HCT116 (cell line): ENCODE measurements around the gene CACNA1C. TPM values are rescaled to one million over a fixed set of nuclear protein-coding genes. Genes with fewer than 3 reads are reported as not detected.

Experiments
- ATAC-seq: fragments of 200-7000 bp; cut with Tn5 transposase; 2 replicates; pipeline ENCODE4 v1.9.1; 2020; ENCODE audit warnings: mild to moderate bottlenecking, moderate library complexity
- BruUV-seq: library from RNA; stranded (reverse); fragments of 400-500 nt; replicated peaks from 2 replicates; lab custom pipeline; 2021; lab: Mats Ljungman, UMichigan
- CTCF ChIA-PET: fragments of 300-600 bp; sonication (Branson Sonifier 250); formaldehyde crosslinking; loops from one replicate; lab custom pipeline; 2021; ENCODE audit warnings: antibody characterized with exemption; lab: Charles Lee
- POLR2A ChIA-PET: fragments of 300-600, 350-600 bp; sonication (Branson Sonifier 250); formaldehyde crosslinking; loops from one replicate; lab custom pipeline; 2021; ENCODE audit warnings: antibody characterized with exemption; lab: Charles Lee
- RAD21 ChIA-PET, 2 experiments: fragments of 300-600 bp; sonication (Branson Sonifier 250); formaldehyde crosslinking; loops; one replicate each; lab custom pipeline; 2023; ENCODE audit warnings: low total read pairs in 2 of 2; ENCODE audit not compliant: uncharacterized antibody in 2 of 2, unreplicated experiment in 2 of 2, low non-redundant PET in 1 of 2; lab: Charles Lee
- DNase-seq: peaks from one replicate; pipeline ENCODE4 v3.0.0-alpha.2; 2010; ENCODE audit warnings: low read depth, low spot score
- H2AFZ ChIP-seq: fragments of 200-600 bp; shearing (Covaris generic), sonication (generic); 2 replicates; pipeline ENCODE4 v1.6.1; 2017; ENCODE audit warnings: low read depth, mixed run types, mixed read lengths, antibody characterized with exemption, low read length; ENCODE audit not compliant: poor library complexity, severe bottlenecking
- H3K27ac ChIP-seq: 2 replicates; pipeline ENCODE4 v1.5.1; 2012; ENCODE audit warnings: low read depth, low read length
- H3K27me3 ChIP-seq: fragments of 200-600 bp; sonication (generic); 2 replicates; pipeline ENCODE4 v1.6.1; 2016; ENCODE audit warnings: mixed run types, low read length, mixed read lengths; ENCODE audit not compliant: insufficient read depth
- H3K36me3 ChIP-seq, 2 experiments: fragments of 200-500 bp in 1 of 2; fragments of 200-600 bp in 1 of 2; sonication (Bioruptor generic) in 1 of 2; sonication (generic) in 1 of 2; 2 replicates each; pipeline versions ENCODE4 v1.5.1 to v1.6.1; 2014 to 2016; ENCODE audit warnings: low read length in 2 of 2, inconsistent platforms in 1 of 2, mixed read lengths in 1 of 2, mixed run types in 1 of 2; ENCODE audit not compliant: insufficient read depth in 2 of 2, control insufficient read depth in 1 of 2
- H3K4me1 ChIP-seq, 2 experiments: fragments of 200-600 bp in 1 of 2; sonication (generic) in 1 of 2; 2 replicates each; pipeline versions ENCODE4 v1.5.1 to v1.6.1; 2012 to 2017; ENCODE audit warnings: low read length in 2 of 2, inconsistent platforms in 1 of 2, mild to moderate bottlenecking in 1 of 2, mixed read lengths in 1 of 2, mixed run types in 1 of 2, moderate library complexity in 1 of 2; ENCODE audit not compliant: insufficient read depth in 2 of 2, control insufficient read depth in 1 of 2
- H3K4me2 ChIP-seq: fragments of 200-600 bp; sonication (generic); 2 replicates; pipeline ENCODE4 v1.6.1; 2017; ENCODE audit warnings: mixed run types, low read length, mixed read lengths
- H3K4me3 ChIP-seq, 2 experiments: fragments of 200-600 bp in 1 of 2; sonication (generic) in 1 of 2; replicated peaks in 1 of 2; 2 replicates each; pipeline ENCODE4 v1.5.1; 2011 to 2016; ENCODE audit warnings: low read length in 2 of 2, control low read depth in 1 of 2, low read depth in 1 of 2, mild to moderate bottlenecking in 1 of 2, mixed read lengths in 1 of 2, mixed run types in 1 of 2
- H3K79me2 ChIP-seq: fragments of 200-600 bp; sonication (generic); 2 replicates; pipeline ENCODE4 v1.6.1; 2017; ENCODE audit warnings: mild to moderate bottlenecking, mixed run types, low read length, moderate library complexity, mixed read lengths; ENCODE audit not compliant: insufficient read depth
- H3K9ac ChIP-seq: fragments of 200-600 bp; sonication (generic); 2 replicates; pipeline ENCODE4 v1.6.1; 2016; ENCODE audit warnings: low read length, mixed read lengths
- H3K9me2 ChIP-seq: fragments of 200-600 bp; sonication (generic), shearing (Covaris generic); 2 replicates; pipeline ENCODE4 v1.6.1; 2017; ENCODE audit warnings: mixed run types, mild to moderate bottlenecking, moderate library complexity; ENCODE audit not compliant: insufficient read depth
- H3K9me3 ChIP-seq, 2 experiments: fragments of 200-500 bp in 1 of 2; fragments of 200-600 bp in 1 of 2; sonication (Bioruptor generic) in 1 of 2; sonication (generic) in 1 of 2; 2 replicates each; pipeline ENCODE4 v1.6.1; 2014 to 2017; ENCODE audit warnings: low read length in 2 of 2, mixed read lengths in 2 of 2, inconsistent platforms in 1 of 2, low read depth in 1 of 2, mild to moderate bottlenecking in 1 of 2, mixed run types in 1 of 2, moderate library complexity in 1 of 2; ENCODE audit not compliant: control insufficient read depth in 1 of 2, insufficient read depth in 1 of 2
- H4K20me1 ChIP-seq: fragments of 200-600 bp; sonication (generic), shearing (Covaris generic); 2 replicates; pipeline ENCODE4 v1.6.1; 2017; ENCODE audit warnings: mixed run types, mild to moderate bottlenecking, moderate library complexity; ENCODE audit not compliant: insufficient read depth
- ELF1 ChIP-seq: IDR thresholded peaks from 2 replicates; pipeline ENCODE4 v1.6.1; 2012; ENCODE audit warnings: low read depth, borderline replicate concordance
- EZH2 ChIP-seq: fragments of 200-600 bp; sonication (generic); IDR thresholded peaks from 2 replicates; pipeline ENCODE4 v1.6.1; 2017; ENCODE audit warnings: antibody characterized with exemption, mixed run types
- EZH2phosphoT487 ChIP-seq: fragments of 200-600 bp; IDR thresholded peaks from 2 replicates; pipeline ENCODE4 v1.6.1; 2018; ENCODE audit warnings: antibody characterized with exemption, borderline replicate concordance
- SRF ChIP-seq: IDR thresholded peaks from 2 replicates; pipeline ENCODE4 v1.6.1; 2012; ENCODE audit warnings: low read depth
- intact Hi-C: fragments of 100-400 bp; cut with micrococcal nuclease; formaldehyde crosslinking; loops from 2 replicates; pipeline ENCODE4 v1.10.0; 2022
- total RNA-seq: library from RNA; stranded (reverse); gene quantifications from one replicate; pipeline ENCODE4 v1.2.1, GENCODE V29; 2021; ENCODE audit not compliant: unreplicated experiment
- TF ChIP-seq, protein P1 (sequence below): IDR thresholded peaks from 2 replicates; pipeline ENCODE4 v1.6.1; 2011; ENCODE audit warnings: mild to moderate bottlenecking, low read length, moderate library complexity; ENCODE audit not compliant: insufficient replicate concordance; ENCODE audit errors: extremely low read depth
- TF ChIP-seq, protein P2 (sequence below), 3 experiments: fragments of 200-600 bp in 1 of 3; sonication (generic) in 1 of 3; IDR thresholded peaks in 2 of 3; conservative IDR thresholded peaks in 1 of 3; 2 replicates each; pipeline ENCODE4 v1.5.1; 2012 to 2017; ENCODE audit warnings: low read depth in 2 of 3, low read length in 2 of 3, antibody characterized with exemption in 1 of 3, borderline replicate concordance in 1 of 3, control low read depth in 1 of 3, mild to moderate bottlenecking in 1 of 3, mixed read lengths in 1 of 3, mixed run types in 1 of 3, moderate library complexity in 1 of 3; ENCODE audit not compliant: insufficient read depth in 1 of 3

Gene CACNA1C
- total RNA-seq, 1 experiment from 2014 or later: 0.05 TPM

DNA sequence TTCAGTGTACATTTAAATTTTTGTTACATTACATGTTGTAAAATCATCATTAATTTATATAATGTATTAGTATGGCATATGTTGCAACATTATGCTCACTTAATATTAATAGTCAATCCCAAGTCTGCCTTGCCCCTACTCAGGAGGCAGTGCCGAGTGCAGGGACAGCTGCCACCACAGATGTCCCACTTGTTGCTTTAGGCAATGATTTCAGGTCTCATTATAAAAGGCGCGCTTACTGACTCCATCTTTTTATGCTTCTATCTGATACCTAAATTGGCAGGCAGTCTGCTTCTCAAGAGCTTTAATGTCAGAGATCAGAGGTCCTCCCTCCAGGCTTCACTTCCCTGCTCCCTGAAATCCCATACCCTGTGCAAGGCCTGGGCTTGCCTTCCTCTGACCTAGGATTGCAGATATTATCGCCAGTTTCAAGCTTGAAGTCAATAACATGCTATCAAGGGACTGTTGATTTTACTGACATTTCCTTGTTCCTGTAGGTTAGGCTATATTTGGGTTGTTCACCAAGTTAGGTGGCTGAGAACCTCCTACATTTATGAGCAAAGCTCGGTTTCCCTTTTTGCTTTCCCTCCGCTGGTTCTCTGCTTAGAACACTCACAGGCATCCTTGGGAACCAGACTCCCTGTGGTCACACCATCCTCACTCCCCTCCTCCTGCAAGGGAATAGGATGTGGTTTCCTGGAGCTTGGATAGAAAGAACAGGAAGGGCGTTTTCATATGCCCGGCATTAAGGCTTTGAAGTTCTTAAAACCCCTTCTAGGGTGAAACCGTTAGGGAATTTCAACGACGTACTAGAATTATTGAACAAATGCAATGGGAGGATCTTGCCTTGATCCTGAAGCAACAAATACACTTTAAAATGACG is 533.6 kb downstream of the CACNA1C start (continued):
- TF ChIP-seq EZH2phosphoT487: no peak
- TF ChIP-seq, protein P1, sequence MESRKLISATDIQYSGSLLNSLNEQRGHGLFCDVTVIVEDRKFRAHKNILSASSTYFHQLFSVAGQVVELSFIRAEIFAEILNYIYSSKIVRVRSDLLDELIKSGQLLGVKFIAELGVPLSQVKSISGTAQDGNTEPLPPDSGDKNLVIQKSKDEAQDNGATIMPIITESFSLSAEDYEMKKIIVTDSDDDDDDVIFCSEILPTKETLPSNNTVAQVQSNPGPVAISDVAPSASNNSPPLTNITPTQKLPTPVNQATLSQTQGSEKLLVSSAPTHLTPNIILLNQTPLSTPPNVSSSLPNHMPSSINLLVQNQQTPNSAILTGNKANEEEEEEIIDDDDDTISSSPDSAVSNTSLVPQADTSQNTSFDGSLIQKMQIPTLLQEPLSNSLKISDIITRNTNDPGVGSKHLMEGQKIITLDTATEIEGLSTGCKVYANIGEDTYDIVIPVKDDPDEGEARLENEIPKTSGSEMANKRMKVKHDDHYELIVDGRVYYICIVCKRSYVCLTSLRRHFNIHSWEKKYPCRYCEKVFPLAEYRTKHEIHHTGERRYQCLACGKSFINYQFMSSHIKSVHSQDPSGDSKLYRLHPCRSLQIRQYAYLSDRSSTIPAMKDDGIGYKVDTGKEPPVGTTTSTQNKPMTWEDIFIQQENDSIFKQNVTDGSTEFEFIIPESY: no peak
- no peak for TF ChIP-seq EZH2

DNA sequence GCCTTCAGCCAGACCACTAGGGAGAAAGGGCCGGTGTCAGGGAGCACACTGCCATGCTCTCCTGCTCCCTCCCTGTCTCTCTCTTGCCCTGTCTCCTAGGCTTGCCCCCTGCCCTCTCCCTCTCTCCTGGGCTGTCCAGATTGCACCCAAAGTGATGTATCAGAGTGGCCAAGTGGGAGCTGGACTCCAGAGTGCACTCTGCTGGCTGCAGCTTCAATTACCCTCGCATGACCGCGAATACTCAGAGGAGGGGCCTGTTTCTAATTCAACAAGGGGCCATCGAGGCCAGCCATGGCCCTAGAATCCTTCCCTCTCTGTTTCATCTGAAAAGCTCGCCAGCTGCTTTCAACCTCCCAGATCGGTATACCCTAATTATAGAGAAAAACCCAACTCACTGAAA is 535.6 kb downstream of the CACNA1C start:
- BruUV-seq: no TSS peak
- ChIA-PET POLR2A (no interaction called here), CTCF (no interaction called here), RAD21 (no interaction called here)
- peaks cover 38% of the 10 kb centered on the region; the same call in 1 of the 2 replicates for H3K27me3 ChIP-seq
- TF ChIP-seq SRF (no peak), ELF1 (no peak)
- TF ChIP-seq, protein P2, sequence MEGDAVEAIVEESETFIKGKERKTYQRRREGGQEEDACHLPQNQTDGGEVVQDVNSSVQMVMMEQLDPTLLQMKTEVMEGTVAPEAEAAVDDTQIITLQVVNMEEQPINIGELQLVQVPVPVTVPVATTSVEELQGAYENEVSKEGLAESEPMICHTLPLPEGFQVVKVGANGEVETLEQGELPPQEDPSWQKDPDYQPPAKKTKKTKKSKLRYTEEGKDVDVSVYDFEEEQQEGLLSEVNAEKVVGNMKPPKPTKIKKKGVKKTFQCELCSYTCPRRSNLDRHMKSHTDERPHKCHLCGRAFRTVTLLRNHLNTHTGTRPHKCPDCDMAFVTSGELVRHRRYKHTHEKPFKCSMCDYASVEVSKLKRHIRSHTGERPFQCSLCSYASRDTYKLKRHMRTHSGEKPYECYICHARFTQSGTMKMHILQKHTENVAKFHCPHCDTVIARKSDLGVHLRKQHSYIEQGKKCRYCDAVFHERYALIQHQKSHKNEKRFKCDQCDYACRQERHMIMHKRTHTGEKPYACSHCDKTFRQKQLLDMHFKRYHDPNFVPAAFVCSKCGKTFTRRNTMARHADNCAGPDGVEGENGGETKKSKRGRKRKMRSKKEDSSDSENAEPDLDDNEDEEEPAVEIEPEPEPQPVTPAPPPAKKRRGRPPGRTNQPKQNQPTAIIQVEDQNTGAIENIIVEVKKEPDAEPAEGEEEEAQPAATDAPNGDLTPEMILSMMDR (IDR thresholded peaks at IDR 0.05 in 2 of 3, conservative IDR thresholded peaks at IDR 0.05 in 1 of 3; ENCODE audit: borderline replicate concordance in 1 of 3, insufficient read depth in 1 of 3, low read depth in 2 of 3, low read length in 2 of 3): peak in 2 of 3 experiments; percentile 27 to 38; a peak in 3 of 6 replicates
- H3K9me2 ChIP-seq: no peaks in the 10 kb centered on the region
- H2AFZ ChIP-seq: no peak overlapping the region
- no peak overlapping the region for H3K27ac ChIP-seq
- intact Hi-C loops: loop anchor here (10.0 kb wide), 3 partner anchors 204 to 954 kb away; no protein-coding TSS in a partner anchor
- H3K36me3 ChIP-seq: no peaks in the 10 kb centered on the region
- H3K4me2 ChIP-seq: no peak overlapping the region
- no peaks in the 10 kb centered on the region for H3K79me2 ChIP-seq
- H4K20me1 ChIP-seq: no peaks in the 10 kb centered on the region
- H3K9ac ChIP-seq: no peak overlapping the region
- H3K4me1 ChIP-seq: peaks cover under 1 to 2% of the 10 kb centered on the region in 2 experiments; a peak in 3 of 4 replicates
- no peak for DNase-seq
- peak; percentile 69 for ATAC-seq
- H3K9me3 ChIP-seq: no peaks in the 10 kb centered on the region
- H3K4me3 ChIP-seq: no peak overlapping the region
